GM12874 (cell line): ENCODE measurements around the gene NDUFS7.

Source experiments
- TF ChIP-seq, protein P1 (sequence below): IDR thresholded peaks from 2 replicates; pipeline ENCODE4 v1.5.1; 2011; ENCODE audit warnings: low read depth, mild to moderate bottlenecking, control low read depth, low read length, moderate library complexity; ENCODE audit not compliant: insufficient read depth

The NDUFS7 gene

DNA sequence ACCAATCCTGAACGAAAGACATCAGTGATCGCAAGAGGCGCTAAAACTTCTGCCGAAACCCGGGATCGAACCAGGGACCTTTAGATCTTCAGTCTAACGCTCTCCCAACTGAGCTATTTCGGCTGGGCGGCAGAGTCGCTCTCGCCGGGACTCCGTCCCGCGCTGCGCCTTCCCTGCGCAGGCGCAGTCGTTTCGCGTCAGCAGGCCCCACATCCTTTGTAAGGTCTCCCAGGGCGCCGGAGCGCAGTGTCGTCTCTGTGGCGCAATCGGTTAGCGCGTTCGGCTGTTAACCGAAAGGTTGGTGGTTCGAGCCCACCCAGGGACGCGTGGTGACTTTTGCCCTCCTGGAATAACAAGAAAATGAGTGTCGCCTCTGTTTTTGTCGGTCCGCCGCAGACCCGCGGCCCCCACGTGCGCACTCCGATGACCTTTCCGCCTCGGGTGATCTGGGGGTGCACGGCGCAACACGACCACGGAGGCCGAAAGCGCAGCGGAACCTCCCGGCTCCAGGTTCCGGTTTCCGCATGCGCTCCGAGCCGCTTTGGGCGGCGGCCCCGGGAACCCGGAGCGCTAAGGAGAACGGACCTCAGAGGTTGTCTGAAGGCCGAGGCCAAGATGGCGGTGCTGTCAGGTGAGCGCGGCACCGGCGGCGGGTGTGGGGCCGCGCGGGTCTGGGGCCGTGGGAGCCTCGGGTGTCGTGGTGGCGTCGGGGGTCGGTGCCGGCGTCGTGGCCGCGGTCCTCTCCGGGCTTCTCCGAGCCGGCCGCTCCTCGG lies at the start of gene NDUFS7:
NDUFS7 (plus strand) TSS at position 596 of the 773 bp plus-strand sequence; CDS start at position 616, 20 bp downstream.
- TF ChIP-seq, protein P1, sequence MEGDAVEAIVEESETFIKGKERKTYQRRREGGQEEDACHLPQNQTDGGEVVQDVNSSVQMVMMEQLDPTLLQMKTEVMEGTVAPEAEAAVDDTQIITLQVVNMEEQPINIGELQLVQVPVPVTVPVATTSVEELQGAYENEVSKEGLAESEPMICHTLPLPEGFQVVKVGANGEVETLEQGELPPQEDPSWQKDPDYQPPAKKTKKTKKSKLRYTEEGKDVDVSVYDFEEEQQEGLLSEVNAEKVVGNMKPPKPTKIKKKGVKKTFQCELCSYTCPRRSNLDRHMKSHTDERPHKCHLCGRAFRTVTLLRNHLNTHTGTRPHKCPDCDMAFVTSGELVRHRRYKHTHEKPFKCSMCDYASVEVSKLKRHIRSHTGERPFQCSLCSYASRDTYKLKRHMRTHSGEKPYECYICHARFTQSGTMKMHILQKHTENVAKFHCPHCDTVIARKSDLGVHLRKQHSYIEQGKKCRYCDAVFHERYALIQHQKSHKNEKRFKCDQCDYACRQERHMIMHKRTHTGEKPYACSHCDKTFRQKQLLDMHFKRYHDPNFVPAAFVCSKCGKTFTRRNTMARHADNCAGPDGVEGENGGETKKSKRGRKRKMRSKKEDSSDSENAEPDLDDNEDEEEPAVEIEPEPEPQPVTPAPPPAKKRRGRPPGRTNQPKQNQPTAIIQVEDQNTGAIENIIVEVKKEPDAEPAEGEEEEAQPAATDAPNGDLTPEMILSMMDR: 0 out of 2 replicates have a peak, but pooled peaks have one; percentile 29

DNA sequence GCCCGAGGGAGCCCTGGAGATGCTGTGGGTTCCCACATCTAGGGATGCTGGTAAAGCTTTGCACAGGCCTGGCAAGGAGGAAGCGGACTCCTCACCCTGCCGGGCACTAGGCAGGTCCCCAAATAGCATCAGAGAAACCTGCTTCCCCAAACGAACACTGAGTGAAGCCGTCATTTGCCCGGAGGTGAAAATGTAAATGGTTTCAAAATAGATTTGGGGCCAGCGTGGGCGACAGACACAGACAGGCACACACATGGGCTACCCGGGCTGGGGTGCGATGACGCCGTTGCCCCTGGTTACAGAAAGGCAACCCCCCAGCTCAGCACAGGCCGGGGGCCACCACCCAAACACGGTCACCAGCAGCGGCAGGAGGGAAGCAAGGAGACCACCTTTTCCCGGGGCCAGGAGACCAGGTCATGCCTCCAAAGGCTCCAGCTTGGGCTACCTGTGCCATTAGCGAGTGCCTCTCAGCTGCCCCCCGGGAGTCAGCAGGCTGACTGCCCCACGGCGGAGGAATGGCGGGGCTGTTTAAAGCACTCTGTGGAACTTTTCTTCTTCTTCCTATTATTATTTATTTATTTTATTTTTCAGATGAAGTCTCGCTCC lies 47.5 kb upstream of the NDUFS7 start:
- TF ChIP-seq, protein P1: no peak

DNA sequence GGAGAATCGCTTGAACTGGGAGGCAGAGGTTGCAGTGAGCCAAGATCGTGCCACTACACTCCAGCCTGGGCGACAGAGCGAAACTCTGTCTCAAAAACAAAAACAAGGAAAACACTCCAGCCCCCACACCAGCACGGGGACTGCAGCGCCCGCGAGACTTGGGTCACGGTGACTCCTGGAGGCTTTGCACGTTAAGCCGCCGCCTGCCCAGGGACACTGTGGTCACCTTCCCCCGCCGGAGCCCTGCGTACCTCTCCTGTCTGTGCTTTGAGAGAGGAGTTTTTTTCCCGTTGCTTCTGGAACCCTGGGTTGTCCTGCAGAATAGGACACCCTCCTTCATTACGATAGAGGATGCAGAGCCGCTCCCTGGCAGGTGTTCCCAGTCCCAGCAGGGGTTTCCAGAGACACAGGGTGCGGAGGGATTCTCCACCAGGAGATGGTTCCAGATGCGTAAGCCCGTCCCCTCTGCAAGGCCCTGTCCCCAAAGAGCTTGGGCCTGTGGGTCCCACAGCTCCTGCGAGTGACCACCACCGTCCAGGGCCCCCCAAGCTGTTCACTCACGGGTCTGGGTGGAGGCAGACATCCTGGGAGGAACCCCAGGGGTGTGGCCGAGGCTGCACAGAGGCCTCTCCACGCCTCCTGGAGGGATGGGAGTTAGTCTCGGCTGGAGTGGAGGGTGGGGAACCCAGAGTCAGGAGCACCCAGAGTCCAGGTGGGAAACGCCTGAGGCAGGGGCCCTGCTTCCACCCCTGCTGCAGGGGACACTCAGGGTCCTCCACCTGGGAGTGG lies 42.8 kb upstream of the NDUFS7 start:
- TF ChIP-seq, protein P1: no peak

DNA sequence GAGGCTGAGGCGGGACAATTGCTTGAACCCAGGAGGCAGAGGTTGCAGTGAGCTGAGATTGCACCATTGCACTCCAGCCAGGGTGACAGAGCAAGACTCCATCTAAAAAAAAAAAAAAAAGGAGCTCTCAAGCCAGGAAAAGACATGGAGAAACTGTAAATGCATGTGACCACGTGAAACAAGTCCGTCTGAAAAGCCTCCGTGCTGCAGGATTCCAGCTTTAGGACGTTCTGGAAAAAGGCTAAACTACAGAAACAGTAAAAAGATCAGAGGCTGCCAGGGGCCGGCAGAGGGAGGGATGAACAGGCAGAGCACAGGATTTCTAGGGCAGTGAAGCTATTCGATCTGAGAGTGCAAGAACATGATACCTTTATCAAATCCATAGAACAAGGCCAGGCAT lies 40.7 kb upstream of the NDUFS7 start:
- TF ChIP-seq, protein P1: no peak

DNA sequence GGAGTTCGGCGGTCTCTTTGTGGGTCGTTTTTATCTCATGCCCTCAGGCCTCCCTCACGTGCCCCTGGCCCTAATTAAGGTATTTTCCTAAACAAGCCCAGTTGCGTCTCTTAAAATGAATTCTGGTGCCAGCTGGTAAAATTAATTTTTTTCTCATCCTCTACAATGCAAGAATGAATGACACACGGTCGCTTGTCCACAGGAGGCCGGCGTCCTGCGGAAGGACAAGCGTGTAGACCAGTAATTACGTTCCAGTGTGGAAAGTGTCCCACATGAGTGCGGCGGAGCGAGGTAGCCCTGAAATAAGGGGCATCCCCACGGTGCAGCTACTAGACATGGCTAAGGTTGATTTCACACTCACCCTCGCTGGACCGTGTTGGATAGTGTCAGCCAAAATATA lies 34.5 kb upstream of the NDUFS7 start:
- TF ChIP-seq, protein P1: no peak

DNA sequence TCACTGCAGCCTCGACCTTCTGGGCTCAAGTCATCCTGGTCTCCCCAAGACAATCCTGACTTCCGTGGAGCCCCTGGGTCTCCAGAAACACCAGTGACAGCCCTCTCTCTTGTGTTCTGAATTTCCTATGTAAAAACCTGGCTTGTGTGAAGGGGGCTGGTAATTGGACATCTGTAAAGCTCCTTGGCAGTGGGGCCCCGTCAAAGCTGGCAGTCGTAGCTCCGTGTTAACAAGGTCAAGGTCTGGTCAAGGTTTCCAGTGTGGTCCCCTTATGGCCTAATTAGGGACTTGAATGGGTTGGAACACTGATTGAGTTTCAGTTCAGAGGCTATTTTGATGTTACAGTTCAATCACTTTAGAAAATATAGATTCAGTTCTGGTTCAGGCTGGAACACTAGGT lies 32.8 kb upstream of the NDUFS7 start:
- TF ChIP-seq, protein P1: no peak

DNA sequence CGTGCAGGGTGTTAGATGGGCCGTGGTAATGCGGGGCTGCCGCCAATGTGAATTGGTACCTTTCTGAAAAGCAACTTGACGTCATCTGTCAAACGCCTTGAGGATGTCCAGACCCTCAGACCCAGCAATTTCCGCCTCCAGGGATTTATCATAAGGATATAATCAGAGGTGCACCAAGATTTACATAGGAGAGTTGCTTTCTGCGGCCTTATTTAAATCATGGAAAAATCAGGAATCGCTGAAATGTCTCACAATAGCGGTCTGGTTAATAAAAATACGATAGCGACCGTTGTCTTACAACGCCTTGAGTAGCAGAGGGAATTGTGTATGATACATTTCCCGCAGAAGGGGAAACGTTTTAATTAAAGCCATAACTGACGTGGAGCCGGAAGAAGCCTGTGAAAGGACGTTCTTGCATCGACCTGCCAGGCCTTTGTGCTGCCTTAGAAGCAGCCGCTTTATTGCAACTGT lies 32.3 kb upstream of the NDUFS7 start:
- TF ChIP-seq, protein P1: no peak
